GM12801 (cell line): ENCODE results near the gene FAM151A.

Experiments used
- TF ChIP-seq, protein P1 (sequence below): IDR thresholded peaks from one replicate; pipeline ENCODE4 v1.5.1; 2011; ENCODE audit warnings: control low read depth; ENCODE audit not compliant: insufficient read length; ENCODE audit errors: extremely low read depth

Gene FAM151A

DNA sequence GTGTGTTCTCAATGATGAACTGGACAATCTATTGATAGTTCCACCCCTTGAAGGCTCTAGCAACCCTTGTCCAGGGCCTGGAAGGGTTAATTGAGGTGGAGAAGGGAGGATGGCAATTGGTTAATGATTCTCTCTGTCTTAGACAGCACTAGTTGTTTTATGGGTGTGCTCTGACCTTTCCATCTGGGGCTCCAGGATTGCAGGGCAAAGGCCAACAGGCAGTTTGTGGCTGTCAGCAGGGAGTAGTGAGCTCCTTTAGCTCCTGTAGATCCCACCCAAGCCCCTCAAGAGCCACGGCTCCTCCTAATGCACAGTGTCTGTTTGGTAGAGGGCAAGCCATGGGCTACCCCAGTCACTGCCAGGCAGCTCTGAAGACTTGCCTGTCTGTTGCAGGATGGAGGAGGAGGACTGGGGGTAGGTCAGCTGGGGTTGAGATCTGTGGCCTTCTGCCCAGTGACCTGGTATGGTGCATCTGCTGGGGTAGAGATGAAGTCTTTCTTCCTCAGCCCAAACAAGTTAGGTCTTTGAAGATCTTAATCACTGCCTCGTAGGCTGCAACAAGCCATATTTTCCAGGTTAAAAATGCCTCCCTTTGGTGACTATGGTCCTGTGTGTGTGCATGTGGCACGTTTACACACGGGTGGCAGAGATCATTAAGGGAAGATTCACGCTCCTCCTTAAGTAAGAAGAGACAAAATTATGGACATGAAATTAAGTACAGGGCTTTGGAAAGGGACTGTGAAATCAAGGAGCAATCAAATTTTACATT, 26.0 kb upstream of the FAM151A start:
- TF ChIP-seq, protein P1, sequence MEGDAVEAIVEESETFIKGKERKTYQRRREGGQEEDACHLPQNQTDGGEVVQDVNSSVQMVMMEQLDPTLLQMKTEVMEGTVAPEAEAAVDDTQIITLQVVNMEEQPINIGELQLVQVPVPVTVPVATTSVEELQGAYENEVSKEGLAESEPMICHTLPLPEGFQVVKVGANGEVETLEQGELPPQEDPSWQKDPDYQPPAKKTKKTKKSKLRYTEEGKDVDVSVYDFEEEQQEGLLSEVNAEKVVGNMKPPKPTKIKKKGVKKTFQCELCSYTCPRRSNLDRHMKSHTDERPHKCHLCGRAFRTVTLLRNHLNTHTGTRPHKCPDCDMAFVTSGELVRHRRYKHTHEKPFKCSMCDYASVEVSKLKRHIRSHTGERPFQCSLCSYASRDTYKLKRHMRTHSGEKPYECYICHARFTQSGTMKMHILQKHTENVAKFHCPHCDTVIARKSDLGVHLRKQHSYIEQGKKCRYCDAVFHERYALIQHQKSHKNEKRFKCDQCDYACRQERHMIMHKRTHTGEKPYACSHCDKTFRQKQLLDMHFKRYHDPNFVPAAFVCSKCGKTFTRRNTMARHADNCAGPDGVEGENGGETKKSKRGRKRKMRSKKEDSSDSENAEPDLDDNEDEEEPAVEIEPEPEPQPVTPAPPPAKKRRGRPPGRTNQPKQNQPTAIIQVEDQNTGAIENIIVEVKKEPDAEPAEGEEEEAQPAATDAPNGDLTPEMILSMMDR: no peak

DNA sequence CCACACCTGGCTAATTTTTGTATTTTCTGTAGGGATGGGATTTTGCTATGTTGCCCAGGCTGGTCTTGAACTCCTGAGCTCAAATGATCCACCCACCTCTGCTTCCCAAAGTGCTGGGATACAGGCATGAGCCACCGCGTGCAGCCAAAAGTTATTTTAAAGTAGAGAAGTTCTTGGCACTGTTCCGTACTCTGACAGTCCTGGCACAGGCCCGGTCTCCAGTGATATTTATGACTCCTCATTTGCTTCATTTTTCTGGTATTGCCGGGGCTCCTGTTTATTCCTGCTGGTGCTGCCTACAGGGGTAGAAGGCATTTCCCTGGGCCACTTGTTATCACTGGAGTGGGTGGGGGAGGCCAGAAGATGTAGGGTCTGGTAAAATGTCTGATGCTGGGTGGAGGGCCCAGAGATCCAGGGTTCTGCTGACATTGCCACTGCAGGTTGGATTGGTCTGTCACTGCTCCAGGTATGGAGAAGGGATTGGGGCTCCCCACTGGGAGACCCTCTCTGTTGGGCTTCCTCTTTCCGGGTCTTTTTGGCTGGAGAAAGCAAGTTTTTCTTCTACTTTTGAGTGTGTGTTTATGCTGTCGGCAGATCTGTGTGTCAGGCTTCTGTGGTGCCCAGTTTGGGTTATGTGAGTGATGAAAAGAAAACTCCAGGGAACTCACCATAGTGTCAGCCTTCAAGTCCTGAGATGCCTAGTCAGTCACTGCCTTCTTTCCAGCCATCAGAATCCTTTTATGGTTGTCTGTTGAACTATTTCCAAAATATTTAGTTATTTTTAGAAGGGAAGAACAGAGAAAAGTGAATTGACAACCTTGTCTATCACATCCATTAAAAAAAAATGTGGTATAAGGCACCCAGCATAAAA, 22.7 kb upstream of the FAM151A start:
- TF ChIP-seq, protein P1: no peak

DNA sequence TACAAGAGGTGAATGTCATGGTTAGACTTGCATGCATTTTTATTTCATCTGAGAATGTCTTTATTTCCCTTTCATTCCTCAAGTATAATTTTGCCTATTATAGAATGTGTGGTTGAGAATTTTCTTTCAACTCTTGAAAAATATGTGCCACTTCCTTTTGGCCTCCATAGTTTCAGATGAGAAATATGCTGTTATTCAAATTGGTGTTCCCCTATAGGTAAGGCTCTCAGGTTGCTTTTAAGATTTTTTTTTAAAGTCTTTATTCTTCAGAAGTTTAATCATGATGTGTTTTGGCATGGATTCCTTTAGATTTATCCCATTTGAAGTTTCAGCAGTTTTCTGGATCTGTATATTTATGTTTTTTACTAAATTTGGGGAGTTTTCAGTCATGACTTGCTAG, 20.4 kb upstream of the FAM151A start:
- TF ChIP-seq, protein P1: no peak

DNA sequence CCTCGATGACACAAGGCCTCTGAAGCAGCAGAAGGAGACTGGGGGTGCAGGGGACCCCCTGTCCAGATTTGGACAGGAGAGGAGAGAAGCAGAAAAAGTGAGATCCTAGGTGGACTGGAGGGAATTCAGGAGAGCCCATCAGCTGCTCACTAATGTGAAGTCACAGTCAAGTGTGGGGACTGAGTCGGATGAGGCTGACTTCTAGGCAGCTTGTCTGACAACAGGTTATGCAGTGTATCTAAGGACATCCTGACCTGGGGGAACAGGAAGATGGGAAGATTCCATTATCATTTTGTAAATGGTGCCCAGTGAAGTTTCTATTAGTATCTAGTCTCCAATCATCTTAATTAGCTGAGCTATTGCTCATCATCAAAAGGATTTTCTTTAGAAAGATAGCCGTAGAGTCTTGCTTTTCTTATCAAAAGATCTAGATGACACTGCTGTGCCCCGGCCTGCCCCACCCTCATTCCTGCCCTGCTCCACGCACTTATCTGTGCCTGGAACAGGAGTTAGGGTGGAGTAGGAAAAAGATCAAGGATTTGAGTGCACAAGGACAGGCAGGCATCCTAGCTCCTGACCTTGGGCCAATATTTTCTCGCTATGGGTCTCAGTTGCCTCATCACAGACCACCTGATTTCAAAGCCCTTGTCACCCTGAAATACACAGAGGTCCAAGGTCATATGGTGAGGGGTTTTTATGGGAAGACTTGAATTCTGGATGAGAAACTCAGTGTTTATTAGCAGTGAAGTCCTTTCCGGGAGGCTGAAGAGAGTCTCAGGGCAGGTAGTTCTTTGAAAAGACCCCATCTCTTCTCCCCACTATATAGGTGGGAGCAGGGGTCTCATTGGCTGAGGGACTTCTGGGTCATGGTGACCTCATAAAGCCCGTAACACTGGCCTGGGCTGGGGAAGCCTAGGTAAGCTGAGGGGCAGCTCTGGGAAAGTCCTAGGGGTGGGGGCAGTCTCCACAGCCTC, 17.8 kb upstream of the FAM151A start, which contains the start of gene MROH7:
Gene MROH7 (plus strand): TSS at position 924 of the 974 bp plus-strand sequence. CDS start 11,141 bp downstream, outside the sequence.
- TF ChIP-seq, protein P1: no peak

DNA sequence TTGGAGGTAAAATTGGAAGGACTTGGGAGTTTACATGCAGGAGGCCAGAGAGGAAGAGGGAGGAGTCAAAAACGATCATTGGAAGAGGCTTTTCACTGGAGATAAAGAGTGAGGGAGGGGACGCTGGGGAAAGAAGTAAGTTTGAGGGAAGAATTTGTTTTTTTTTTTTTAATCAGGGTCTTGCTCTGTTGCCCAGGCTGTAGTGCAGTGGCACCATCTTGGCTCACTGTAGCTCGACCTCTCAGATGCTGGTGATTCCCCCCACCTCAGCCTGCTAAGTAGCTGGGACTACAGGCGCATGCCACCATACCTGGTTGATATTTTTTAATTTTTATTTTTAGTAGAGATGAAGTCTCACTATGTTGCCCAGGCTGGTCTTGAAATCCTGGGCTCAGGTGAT, 17.0 kb upstream of the FAM151A start:
- TF ChIP-seq, protein P1: no peak

DNA sequence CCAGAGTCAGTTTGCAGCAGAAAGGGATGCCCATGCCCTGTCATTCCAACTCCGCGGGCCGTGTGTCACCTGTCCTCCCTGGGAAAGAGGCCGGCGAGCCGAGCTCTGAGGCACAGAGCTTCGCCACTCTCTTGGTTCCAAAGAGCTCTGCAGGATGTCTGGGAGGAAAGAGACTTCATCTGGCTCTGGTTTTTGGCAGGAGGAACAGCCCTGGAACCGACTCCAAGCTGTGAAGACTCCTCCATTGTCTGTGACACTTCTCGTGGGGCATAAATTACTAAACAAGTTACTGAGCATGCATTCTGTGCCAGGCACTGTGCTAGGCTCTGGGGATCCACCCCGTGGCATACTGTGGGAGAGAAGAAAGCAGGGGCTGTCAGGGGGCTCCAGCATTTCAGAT, 3.9 kb upstream of the FAM151A start:
- TF ChIP-seq, protein P1: no peak
